UCSD-AML1 (cell line): ENCODE data around the gene ENTREP3.
"Not testable (repeated sequence)": the region's sequence is repeated elsewhere in the genome, so short reads cannot be mapped to it uniquely, and the experiment has no call there.

Experiments
- DNase-seq: peaks from one replicate; lab custom pipeline; 2025; ENCODE audit not compliant: unreplicated experiment; lab: John Stamatoyannopoulos, UW

Gene ENTREP3

GRCh38 chr1:155253208-155253607 lies 2.1 kb downstream of the ENTREP3 start:
- no peak for DNase-seq

GRCh38 chr1:155251566-155251965 lies 3.7 kb downstream of the ENTREP3 start:
- DNase-seq: no peak

- DNase-seq: peak; percentile 92
These were observed 4.4 kb downstream of the ENTREP3 start for GRCh38 chr1:155250633-155251449.

GRCh38 chr1:155250246-155250632 lies 5.0 kb downstream of the ENTREP3 start:
- no peak for DNase-seq

- DNase-seq: no peak
These were observed 7.4 kb downstream of the ENTREP3 start for GRCh38 chr1:155247667-155248553.

- DNase-seq: not testable (repeated sequence)
These were observed 8.5 kb downstream of the ENTREP3 start for GRCh38 chr1:155246796-155247195.

GRCh38 chr1:155245163-155245524 lies 10.1 kb downstream of the ENTREP3 start:
- no peak for DNase-seq

GRCh38 chr1:155244368-155245162 lies 10.7 kb downstream of the ENTREP3 start:
- DNase-seq: peak; percentile 96

- DNase-seq: no peak
These were observed 12.4 kb downstream of the ENTREP3 start for GRCh38 chr1:155242805-155243358.

- no peak for DNase-seq
These were observed 13.4 kb downstream of the ENTREP3 start for GRCh38 chr1:155241841-155242264.

- peak; percentile 38 for DNase-seq
These were observed 14.1 kb downstream of the ENTREP3 start for GRCh38 chr1:155241069-155241679.

GRCh38 chr1:155236451-155236850 lies 18.8 kb downstream of the ENTREP3 start:
- DNase-seq: no peak

GRCh38 chr1:155235375-155235774 lies 19.9 kb downstream of the ENTREP3 start:
- not testable (repeated sequence) for DNase-seq

GRCh38 chr1:155233502-155233901 lies 21.8 kb downstream of the ENTREP3 start:
- DNase-seq: not testable (repeated sequence)

GRCh38 chr1:155232001-155232978 lies 23.0 kb downstream of the ENTREP3 start:
- not testable (repeated sequence) for DNase-seq

- DNase-seq: not testable (repeated sequence)
These were observed 24.0 kb downstream of the ENTREP3 start for GRCh38 chr1:155231302-155231701.

- DNase-seq: no peak
These were observed 27.2 kb downstream of the ENTREP3 start for GRCh38 chr1:155228096-155228427.

GRCh38 chr1:155227261-155228095 lies 27.8 kb downstream of the ENTREP3 start:
- DNase-seq: peak; percentile 98

- DNase-seq: peak; percentile 80
These were observed 28.4 kb downstream of the ENTREP3 start for GRCh38 chr1:155226910-155227260.
